ENCODE data around the gene SSBP2. TPM values are rescaled to one million over a fixed set of nuclear protein-coding genes. Genes with fewer than 3 reads are reported as not detected.

The SSBP2 gene
- total RNA-seq, 1 donor from 2014 or later = 59.0 TPM

GRCh38 chr5:81767097-81767496, 16.2 kb upstream of the SSBP2 start:
- DNase-seq (ENCODE audit: low spot score) = no peak

- no peak for DNase-seq (ENCODE audit: low spot score)
Measured at GRCh38 chr5:81766611-81767010, 15.7 kb upstream of the SSBP2 start.

- no peak for DNase-seq (ENCODE audit: low spot score)
Measured at GRCh38 chr5:81763294-81763928, 12.5 kb upstream of the SSBP2 start.

GRCh38 chr5:81762853-81763252, 12.0 kb upstream of the SSBP2 start:
- no peak for DNase-seq (ENCODE audit: low spot score)

GRCh38 chr5:81762401-81762800, 11.5 kb upstream of the SSBP2 start:
- no peak for DNase-seq (ENCODE audit: low spot score)

GRCh38 chr5:81761970-81762369, 11.1 kb upstream of the SSBP2 start:
- no peak for DNase-seq (ENCODE audit: low spot score)

GRCh38 chr5:81761270-81761669, 10.4 kb upstream of the SSBP2 start:
- DNase-seq (ENCODE audit: low spot score) = no peak

- no peak for DNase-seq (ENCODE audit: low spot score)
Measured at GRCh38 chr5:81760521-81760920, 9.6 kb upstream of the SSBP2 start.

- no peak for DNase-seq (ENCODE audit: low spot score)
Measured at GRCh38 chr5:81759632-81760005, 8.7 kb upstream of the SSBP2 start.

- DNase-seq (ENCODE audit: low spot score) = no peak
Measured at GRCh38 chr5:81757404-81757803, 6.5 kb upstream of the SSBP2 start.

- DNase-seq (ENCODE audit: low spot score) = no peak
Measured at GRCh38 chr5:81756016-81756415, 5.1 kb upstream of the SSBP2 start.

- peak; percentile 55 for DNase-seq (ENCODE audit: low spot score)
Measured at GRCh38 chr5:81755320-81755719, 4.4 kb upstream of the SSBP2 start.

- no peak for DNase-seq (ENCODE audit: low spot score)
Measured at GRCh38 chr5:81754621-81755020, 3.7 kb upstream of the SSBP2 start.

GRCh38 chr5:81753429-81753828, 2.5 kb upstream of the SSBP2 start:
- no peak for DNase-seq (ENCODE audit: low spot score)

- no peak for DNase-seq (ENCODE audit: low spot score)
Measured at GRCh38 chr5:81752644-81752963, 1.7 kb upstream of the SSBP2 start.

GRCh38 chr5:81751836-81752643, 1.1 kb upstream of the SSBP2 start:
- peak; percentile 52 for DNase-seq (ENCODE audit: low spot score)

- no peak for DNase-seq (ENCODE audit: low spot score)
Measured at GRCh38 chr5:81750308-81751008, 439 bp downstream of the SSBP2 start.

- peak; percentile 58 for DNase-seq (ENCODE audit: low spot score)
Measured at GRCh38 chr5:81749561-81750307, 1.2 kb downstream of the SSBP2 start.

- no peak for DNase-seq (ENCODE audit: low spot score)
Measured at GRCh38 chr5:81749192-81749560, 1.7 kb downstream of the SSBP2 start.

- DNase-seq (ENCODE audit: low spot score) = no peak
Measured at GRCh38 chr5:81748556-81748955, 2.3 kb downstream of the SSBP2 start.

GRCh38 chr5:81747030-81747429, 3.9 kb downstream of the SSBP2 start:
- DNase-seq (ENCODE audit: low spot score) = no peak

- no peak for DNase-seq (ENCODE audit: low spot score)
Measured at GRCh38 chr5:81740758-81741157, 10.1 kb downstream of the SSBP2 start.
